ENCODE results near the gene ATP7B.
A peak's percentile ranks its signal among the peaks of the same experiment; 100 is the strongest.
"Not testable (repeated sequence)": the region's sequence is repeated elsewhere in the genome, so short reads cannot be mapped to it uniquely, and the experiment has no call there.

ATP7B gene

DNA sequence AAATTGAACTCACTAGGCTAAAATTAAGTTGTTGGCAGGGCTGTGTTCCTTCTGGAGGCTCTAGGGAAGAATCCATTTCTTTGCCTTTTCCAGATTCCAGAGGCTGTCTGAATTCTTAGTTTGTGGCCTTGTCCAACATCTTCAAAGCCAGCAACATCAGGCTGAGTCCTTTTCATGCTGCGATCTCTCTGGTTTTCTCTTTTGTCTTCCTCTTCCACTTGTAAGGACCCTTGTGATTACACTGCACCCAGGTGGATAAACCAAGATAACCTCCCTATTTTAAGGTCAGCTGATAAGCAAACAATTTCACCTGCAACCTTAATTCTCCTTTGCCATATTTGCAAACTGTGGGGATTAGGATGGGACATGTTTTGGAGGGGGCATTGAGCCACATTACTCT lies 24.8 kb upstream of the ATP7B start:
- ChIA-PET CTCF (no interaction called here), POLR2A (no interaction called here)
- no peak for DNase-seq (ENCODE audit: extremely low spot score)
- TF ChIP-seq HDGF (IDR thresholded peaks at IDR 0.05; ENCODE audit: borderline replicate concordance): no peak
- no peak for TF ChIP-seq LEF1 (IDR thresholded peaks at IDR 0.05; ENCODE audit: borderline replicate concordance)
- no peak for TF ChIP-seq SUZ12 (IDR thresholded peaks at IDR 0.05)
- TF ChIP-seq, protein P1, sequence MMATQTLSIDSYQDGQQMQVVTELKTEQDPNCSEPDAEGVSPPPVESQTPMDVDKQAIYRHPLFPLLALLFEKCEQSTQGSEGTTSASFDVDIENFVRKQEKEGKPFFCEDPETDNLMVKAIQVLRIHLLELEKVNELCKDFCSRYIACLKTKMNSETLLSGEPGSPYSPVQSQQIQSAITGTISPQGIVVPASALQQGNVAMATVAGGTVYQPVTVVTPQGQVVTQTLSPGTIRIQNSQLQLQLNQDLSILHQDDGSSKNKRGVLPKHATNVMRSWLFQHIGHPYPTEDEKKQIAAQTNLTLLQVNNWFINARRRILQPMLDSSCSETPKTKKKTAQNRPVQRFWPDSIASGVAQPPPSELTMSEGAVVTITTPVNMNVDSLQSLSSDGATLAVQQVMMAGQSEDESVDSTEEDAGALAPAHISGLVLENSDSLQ (IDR thresholded peaks at IDR 0.05): no peak
- TF ChIP-seq FOXM1 (IDR thresholded peaks at IDR 0.05; ENCODE audit: borderline replicate concordance): no peak
- no peak for TF ChIP-seq TARDBP (IDR thresholded peaks at IDR 0.05)
- no peak for TF ChIP-seq FOXA1 (IDR thresholded peaks at IDR 0.05)
- no peak for TF ChIP-seq L3MBTL2 (conservative IDR thresholded peaks at IDR 0.05)
- TF ChIP-seq ELF4 (IDR thresholded peaks at IDR 0.05): no peak
- TF ChIP-seq ZNF384 (IDR thresholded peaks at IDR 0.05): no peak
- no peak for TF ChIP-seq SP1 (IDR thresholded peaks at IDR 0.05)
- no peak for TF ChIP-seq FOXK2 (IDR thresholded peaks at IDR 0.05)
- TF ChIP-seq CTBP1 (IDR thresholded peaks at IDR 0.05; ENCODE audit: borderline replicate concordance): no peak
- no peak for TF ChIP-seq ARNT (IDR thresholded peaks at IDR 0.05)
- TF ChIP-seq NFRKB (IDR thresholded peaks at IDR 0.05): no peak

DNA sequence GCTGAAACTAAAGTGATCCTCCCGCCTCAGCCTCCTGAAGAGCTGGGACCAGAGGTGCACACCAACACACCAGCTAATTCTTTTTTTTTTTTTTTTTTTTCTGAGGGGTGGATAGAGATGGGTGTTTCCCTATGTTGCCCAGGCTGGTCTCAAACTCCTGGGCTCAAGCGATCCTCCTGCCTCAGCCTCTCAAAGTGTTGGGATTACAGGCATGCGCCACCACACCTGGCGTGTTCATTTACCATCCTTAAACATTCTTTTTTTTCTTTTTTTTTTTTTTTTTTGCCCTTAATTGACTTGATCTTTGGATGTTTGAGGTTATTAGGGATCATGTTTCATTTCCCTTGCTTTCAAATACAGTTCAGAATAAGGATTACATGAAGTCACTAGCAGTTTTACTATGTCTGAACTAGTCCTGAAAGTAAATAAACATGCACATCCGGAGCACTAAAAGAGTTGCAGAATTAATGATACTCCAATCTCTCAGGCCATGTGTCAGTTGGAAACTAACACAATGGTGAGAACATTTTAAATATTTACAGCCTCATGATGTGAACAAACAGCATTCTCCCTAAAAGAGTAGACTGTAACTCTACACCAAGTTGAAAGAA lies 23.5 kb upstream of the ATP7B start:
- ChIA-PET POLR2A (no interaction called here), CTCF (no interaction called here)
- TF ChIP-seq ZNF384 (IDR thresholded peaks at IDR 0.05): peak; percentile 90
- TF ChIP-seq, protein P1 (IDR thresholded peaks at IDR 0.05): no peak
- DNase-seq (ENCODE audit: extremely low spot score): no peak

DNA sequence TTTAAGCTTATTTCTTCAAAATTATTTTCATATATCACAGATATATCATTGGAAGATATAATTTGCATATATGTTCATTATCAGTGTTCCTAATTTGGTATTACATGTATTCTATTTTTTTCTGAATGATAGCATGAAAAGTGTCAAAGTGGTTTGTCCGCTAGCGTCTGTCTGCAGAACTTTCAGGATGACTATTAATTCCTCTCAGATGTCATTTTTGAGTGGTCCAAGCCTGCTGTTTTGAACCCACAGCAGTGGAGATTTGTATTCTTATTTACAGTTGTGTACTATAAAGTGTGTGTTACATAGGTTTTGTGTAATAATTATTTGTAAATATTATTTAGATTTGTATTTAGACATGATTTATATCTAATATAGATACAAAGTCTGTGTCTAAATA lies 21.8 kb upstream of the ATP7B start:
- POLR2A ChIA-PET: no interaction called here
- CTCF ChIA-PET: no interaction called here
- DNase-seq (ENCODE audit: extremely low spot score): no peak
- no peak for TF ChIP-seq NFRKB (IDR thresholded peaks at IDR 0.05)
- no peak for TF ChIP-seq BHLHE40 (IDR thresholded peaks at IDR 0.05; ENCODE audit: borderline replicate concordance)

DNA sequence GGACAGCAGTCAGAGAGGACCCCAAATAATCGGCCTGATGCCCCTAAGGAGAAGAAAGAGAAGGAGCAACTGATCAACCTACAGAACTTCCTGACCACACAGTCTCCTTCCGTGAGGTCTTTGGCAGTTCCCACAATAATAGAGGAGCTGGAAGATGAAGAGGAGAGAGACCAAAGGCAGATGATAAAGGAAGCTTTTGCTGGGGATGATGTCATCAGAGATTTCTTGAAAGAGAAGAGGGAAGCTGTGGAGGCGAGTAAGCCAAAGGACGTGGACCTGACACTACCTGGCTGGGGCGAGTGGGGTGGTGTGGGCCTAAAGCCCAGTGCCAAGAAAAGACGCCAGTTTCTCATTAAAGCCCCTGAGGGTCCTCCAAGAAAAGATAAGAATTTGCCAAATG lies 19.2 kb upstream of the ATP7B start:
- POLR2A ChIA-PET; CTCF ChIA-PET; DNase-seq (ENCODE audit: extremely low spot score): not testable (repeated sequence)

DNA sequence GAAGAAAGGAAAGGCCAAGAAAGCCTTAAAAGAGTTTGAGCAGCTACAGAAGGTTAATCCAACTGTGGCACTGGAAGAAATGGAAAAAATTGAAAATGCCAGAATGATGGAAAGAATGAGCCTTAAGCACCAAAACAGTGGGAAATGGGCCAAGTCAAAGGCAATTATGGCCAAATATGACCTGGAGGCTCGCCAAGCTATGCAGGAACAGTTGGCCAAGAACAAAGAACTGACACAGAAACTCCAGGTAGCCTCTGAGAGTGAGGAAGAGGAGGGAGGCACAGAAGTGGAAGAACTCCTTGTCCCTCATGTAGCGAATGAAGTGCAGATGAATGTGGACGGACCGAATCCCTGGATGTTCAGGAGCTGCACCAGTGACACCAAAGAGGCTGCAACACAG lies 18.3 kb upstream of the ATP7B start:
- ChIA-PET POLR2A (no interaction called here), CTCF (interaction anchor here (0.7 kb wide), 1 partner anchor 28 kb away, joined by 3 read pairs; no protein-coding TSS in a partner anchor)
- TF ChIP-seq FOXA1 (IDR thresholded peaks at IDR 0.05) (no peak), LEF1 (IDR thresholded peaks at IDR 0.05; ENCODE audit: borderline replicate concordance) (no peak)
- TF ChIP-seq, protein P1 (IDR thresholded peaks at IDR 0.05): no peak
- no peak for DNase-seq (ENCODE audit: extremely low spot score)

DNA sequence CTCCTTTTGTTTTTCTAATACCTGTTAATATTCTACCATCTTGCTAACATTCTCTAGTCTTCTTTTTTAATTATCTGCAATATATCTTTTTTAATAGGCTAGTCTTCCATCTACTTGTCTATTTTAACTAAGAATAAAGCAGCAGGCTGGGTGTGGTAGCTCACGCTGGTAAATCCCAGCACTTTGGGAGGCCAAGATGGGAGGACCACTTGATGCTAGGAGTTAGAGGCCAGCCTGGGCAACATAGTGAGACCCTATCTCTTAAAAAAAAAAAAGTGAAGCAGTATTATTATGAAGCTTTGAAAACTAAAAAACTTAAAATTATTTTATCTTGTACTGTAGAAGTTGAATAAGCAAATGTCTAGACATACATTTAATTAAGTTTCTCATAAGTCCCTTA lies 16.6 kb upstream of the ATP7B start:
- DNase-seq (ENCODE audit: extremely low spot score): no peak
- POLR2A ChIA-PET: no interaction called here
- TF ChIP-seq ZNF384 (IDR thresholded peaks at IDR 0.05) (no peak), ARNT (IDR thresholded peaks at IDR 0.05) (no peak), ELF4 (IDR thresholded peaks at IDR 0.05) (no peak), FOXM1 (IDR thresholded peaks at IDR 0.05; ENCODE audit: borderline replicate concordance) (no peak), FOXK2 (IDR thresholded peaks at IDR 0.05) (no peak), CTBP1 (IDR thresholded peaks at IDR 0.05; ENCODE audit: borderline replicate concordance) (no peak), NFRKB (IDR thresholded peaks at IDR 0.05) (no peak), FOXA1 (IDR thresholded peaks at IDR 0.05) (no peak), L3MBTL2 (conservative IDR thresholded peaks at IDR 0.05) (no peak), SP1 (IDR thresholded peaks at IDR 0.05) (no peak), BHLHE40 (IDR thresholded peaks at IDR 0.05; ENCODE audit: borderline replicate concordance) (no peak), HDGF (IDR thresholded peaks at IDR 0.05; ENCODE audit: borderline replicate concordance) (no peak), LEF1 (IDR thresholded peaks at IDR 0.05; ENCODE audit: borderline replicate concordance) (no peak), TARDBP (IDR thresholded peaks at IDR 0.05) (no peak), SUZ12 (IDR thresholded peaks at IDR 0.05) (no peak)
- TF ChIP-seq, protein P1 (IDR thresholded peaks at IDR 0.05): no peak

DNA sequence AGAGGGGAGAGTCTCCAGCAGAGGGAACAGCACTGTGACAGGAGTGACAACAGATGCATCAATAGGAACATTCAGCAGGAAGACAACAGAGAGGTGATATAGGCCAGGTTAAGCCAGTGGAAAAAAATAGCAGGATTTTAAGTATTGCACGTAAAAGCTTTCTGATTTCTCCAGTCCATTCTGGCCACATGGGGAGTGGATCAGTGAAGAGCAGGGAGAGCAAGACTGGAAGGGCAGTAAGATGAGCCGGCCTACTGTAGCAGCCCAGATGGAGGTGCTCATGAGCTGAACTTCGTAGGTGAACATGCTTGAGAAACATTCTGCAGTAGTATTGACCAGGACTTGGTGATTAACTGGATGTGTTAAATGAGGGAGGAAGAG lies 15.0 kb upstream of the ATP7B start:
- TF ChIP-seq TARDBP (IDR thresholded peaks at IDR 0.05): no peak
- TF ChIP-seq, protein P1 (IDR thresholded peaks at IDR 0.05): no peak
- no peak for TF ChIP-seq SP1 (IDR thresholded peaks at IDR 0.05)
- no peak for TF ChIP-seq LEF1 (IDR thresholded peaks at IDR 0.05; ENCODE audit: borderline replicate concordance)
- TF ChIP-seq FOXM1 (IDR thresholded peaks at IDR 0.05; ENCODE audit: borderline replicate concordance): no peak
- no peak for TF ChIP-seq ZNF384 (IDR thresholded peaks at IDR 0.05)
- no peak for TF ChIP-seq L3MBTL2 (conservative IDR thresholded peaks at IDR 0.05)
- no peak for TF ChIP-seq ELF4 (IDR thresholded peaks at IDR 0.05)
- no peak for TF ChIP-seq NFRKB (IDR thresholded peaks at IDR 0.05)
- no peak for TF ChIP-seq FOXK2 (IDR thresholded peaks at IDR 0.05)
- POLR2A ChIA-PET: no interaction called here
- DNase-seq (ENCODE audit: extremely low spot score): no peak
- CTCF ChIA-PET: no interaction called here

More for the DNA sequence above, 16.6 kb upstream of the ATP7B start:
- CTCF ChIA-PET: interaction anchor here (0.6 kb wide), 1 partner anchor 313 kb away, joined by 3 read pairs; no protein-coding TSS in a partner anchor

Measured in HEK293T (cell line).